Central memory CD4-positive, alpha-beta T cell (primary cell): ENCODE measurements around the gene RAX2.
"Not testable (repeated sequence)": the region's sequence is repeated elsewhere in the genome, so short reads cannot be mapped to it uniquely, and the experiment has no call there.

Source experiments
- DNase-seq: peaks from one replicate; pipeline ENCODE4 v3.0.0; 2022

Gene RAX2

DNA sequence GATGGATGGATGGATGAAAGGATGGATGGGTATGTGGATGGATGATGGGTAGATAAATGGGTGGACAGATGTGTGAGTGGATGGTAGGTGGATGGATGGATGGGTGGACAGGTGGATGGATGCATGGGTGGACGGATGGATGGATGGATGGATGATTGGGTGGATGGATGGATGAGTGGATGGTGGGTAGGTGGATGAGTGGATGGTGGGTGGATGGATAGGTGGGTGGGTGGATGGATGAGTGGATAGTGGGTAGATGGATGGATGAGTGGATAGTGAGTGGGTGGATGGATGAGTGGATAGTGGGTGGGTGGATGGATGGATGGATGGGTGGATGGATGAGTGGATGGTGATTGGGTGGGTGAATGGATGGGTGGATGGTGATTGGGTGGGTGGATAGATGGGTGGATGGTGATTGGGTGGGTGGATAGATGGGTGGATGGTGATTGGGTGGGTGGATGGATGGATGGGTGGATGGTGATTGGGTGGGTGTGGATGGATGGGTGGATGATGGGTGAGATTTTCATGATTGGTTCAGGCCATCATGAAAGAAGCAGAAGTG, 4.5 kb upstream of the RAX2 start:
- DNase-seq, result no peak

DNA sequence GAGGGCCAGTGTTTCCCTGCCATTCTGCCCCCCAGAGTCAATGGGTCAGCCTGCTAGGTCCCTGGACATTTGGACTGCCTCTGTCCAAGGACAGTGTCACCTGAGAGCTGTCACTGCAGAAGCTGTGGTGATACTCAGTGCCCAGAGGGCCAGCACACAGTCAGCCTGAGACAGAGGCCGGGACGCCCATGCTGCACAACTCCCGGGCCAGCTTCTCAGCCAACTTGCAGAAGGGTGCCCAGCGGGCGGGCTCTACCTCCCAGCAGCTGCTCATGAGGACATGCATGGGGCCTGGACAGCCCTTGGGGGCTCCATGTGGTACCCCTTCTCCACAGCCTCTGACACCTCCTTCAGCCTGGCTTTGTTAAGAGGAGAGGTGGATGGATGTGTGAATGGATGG, 3.8 kb upstream of the RAX2 start:
- DNase-seq, result no peak

DNA sequence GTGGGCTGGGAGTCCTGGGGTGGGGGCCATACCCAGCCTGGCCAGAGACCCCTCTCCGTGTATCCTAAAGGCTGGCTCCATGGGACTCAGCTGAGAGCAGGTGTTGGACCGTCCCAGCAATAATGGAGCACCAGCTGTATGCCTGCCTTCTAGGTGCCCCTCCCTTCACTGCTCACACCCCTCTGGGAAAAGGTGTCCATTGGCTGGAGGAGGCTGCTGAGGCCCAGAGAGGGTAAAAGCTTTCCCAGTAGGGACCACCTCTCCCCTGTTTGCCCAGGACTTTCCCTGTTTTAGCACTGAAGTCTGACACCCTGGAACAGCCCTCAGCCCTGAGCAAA, 3.3 kb upstream of the RAX2 start:
- no peak for DNase-seq

DNA sequence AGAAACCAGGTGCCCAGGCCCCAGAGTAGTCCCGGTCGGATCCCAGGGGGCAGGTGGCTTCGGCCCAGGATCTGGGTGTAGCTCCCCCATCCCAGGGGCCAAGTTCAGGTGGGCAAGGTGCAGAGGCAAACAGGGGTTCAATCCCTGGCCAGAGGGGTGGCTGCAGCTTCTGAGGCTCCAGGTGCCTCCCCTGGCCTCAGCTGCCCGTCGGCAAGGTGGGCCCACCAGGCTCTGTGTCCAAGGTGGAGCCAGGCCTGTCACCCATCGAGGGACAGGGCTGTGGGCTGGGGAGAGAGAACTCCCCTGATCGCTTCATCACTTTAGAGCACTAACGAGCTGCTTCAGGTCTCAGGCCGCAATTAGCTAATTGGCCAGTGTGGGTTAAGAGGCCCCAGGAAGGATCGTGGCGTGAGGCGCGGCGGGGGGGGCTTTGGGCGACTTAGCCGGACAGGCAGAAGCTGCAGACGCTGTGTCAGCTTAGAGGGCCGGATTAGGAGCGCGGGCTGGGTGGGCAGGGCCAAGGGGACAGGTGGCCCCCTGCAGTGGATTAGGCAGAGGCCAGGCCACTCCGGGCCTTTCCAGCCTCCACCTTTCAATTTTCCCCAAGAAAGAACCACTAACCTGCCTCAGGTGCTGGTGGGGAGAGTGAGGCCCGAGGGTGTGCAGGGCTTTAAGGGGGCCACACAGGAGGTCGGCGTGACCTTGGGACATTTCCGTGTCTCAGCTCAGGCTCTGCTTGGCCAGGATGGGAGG, 2.8 kb upstream of the RAX2 start:
- DNase-seq, result no peak

DNA sequence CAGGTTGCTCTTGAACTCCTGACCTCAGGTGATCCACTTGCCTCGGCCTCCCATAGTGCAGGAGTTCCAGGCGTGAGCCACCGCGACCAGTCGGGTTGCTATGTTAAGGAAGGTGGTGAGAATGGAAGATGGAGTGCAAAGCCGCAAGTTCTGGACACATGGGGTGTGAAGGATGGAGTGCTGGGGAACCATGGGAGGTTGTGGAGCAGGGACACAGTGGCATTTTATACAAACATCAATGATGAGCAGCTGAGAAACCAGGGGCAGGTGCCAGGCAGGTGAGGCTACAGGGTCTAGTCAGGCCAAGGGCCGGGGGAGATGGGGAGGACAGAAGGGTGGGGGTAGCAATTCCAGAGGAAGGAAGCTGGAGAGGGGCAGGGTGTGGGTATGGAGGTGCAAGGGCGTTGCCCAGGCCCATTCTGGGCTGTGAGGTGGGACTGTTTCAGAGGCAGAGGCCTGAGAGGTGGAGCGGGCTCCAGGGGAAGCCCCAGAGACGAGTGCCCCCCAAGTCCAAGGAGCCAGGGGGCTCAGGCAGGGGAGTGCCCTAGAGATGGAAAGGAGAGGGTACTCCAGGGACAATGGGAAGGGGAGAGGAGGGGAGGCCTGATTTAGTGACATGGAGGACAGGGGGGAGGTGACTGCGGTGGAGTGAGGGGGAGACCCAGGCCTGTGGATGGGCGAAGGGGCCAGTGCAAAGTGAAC, 1.9 kb upstream of the RAX2 start:
- no peak for DNase-seq

DNA sequence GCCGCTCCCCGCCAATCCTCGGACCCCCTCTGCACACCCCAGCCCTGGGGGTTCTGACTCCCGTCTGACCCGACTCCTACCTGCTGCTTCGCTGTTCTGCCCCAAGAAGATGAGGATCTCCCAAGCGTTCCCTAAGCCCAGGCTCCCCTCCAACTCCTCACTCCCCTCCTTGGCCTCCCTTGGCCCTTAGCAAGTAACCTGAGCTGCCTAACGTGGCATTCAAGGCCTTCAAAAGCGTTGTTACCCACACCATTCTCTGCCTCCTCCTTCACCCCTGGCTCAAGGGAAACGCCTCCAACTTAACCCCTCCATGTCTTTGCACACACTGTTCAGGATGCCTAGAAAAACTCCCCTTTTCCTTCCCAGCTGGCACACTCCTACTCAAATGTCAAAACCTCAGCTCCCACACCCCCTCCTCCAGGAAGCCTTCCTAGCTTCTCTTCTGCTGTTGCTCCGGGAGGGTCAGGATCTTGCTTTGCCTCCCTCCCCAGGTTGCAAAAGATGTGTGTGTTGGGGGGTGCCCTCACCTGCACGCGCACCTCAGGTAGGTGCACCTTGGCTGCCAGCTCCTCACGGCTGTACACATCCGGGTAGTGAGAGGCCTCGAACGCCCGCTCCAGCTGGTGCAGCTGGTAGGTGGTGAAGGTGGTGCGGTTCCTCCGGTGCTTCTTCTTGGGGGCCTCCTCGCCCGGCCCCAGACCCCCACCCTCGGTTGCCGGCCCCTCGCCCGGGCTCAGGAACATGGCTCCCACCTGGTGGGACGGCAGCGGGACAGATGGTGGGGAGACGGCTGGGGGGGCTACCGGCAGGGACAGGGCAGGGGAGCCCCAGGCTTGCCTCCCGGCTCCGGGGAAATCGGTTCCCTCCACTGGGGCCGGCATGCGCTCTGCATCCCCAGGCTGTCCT, 775 bp downstream of the RAX2 start:
- DNase-seq, result no peak

DNA sequence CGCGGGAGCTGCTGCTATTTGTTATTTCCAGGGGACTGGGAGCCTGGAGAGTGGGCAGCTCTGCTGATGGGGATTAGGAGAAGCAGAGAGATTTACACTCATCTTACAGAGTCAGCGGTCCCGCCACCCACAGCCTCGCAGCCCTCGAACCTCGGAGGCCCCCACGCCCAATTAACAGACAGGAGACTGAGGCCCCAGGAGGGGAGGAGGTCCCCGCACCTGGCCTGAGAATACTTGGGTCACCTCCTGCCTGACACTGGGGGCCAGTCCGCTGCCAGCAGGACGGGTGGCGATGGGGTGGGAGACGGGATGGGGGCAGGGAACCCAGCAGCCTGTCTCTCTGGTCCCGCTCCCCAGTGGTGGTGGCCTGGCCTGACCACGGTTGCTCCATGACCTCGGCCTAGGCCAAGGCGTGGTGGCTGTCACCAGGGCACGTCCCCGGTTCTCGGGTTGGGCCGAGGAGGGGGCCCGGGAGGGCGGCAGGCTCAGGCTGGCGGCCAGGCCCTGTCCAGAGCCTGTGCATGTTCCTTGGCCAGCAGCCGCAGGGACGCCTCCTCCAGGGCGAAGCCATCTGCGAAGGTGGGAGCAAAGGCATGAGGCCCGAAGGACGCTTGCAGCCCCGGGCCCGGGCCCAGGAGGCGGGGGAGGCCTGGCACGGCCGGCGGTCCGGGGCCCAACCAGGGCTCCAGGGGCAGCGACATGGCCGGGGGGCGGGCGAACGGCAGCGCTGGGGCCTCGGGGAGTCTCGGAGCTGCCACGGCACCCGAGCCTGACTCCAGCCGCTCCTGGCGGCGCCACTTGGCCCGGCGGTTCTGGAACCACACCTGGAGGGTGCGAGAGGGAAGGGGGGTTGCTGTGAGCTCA, 1.7 kb downstream of the RAX2 start:
- no peak for DNase-seq

DNA sequence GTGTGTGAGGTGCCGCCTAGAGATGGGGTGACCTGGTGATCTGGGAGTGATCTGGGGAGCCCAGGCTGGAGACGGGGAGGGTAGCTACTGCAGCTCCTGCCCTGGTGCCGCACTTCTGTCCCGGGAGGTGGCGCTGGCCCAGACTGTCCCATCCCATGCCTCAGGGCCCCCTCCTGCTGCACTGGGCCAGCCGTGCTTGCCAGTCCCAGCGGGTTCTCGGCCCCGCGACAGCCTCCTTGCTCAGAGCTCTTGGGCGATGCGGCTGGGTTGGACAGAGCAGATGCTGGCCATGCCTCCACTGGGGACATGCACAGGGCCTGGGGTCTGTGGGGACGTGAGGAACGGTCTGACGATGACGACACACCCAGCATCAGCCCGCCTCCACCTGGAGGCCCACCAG, 2.5 kb downstream of the RAX2 start:
- no peak for DNase-seq

DNA sequence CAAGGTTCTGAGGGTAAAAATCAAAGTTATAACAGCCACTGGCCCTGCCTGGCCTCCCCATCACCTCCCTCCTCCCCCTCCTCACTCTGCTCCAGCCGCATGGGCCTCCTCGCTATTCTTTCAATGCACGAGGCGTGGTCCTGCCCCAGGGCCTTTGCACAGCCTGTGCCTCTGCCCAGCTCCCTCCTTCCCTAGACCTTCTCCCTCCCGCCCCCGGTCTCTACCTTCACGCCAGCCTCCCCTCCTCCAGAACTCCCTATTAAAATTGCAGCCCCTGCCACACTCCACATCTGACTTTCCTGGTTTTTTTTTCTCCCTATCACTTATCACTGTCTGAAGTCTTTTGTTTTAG, 3.3 kb downstream of the RAX2 start:
- no peak for DNase-seq

DNA sequence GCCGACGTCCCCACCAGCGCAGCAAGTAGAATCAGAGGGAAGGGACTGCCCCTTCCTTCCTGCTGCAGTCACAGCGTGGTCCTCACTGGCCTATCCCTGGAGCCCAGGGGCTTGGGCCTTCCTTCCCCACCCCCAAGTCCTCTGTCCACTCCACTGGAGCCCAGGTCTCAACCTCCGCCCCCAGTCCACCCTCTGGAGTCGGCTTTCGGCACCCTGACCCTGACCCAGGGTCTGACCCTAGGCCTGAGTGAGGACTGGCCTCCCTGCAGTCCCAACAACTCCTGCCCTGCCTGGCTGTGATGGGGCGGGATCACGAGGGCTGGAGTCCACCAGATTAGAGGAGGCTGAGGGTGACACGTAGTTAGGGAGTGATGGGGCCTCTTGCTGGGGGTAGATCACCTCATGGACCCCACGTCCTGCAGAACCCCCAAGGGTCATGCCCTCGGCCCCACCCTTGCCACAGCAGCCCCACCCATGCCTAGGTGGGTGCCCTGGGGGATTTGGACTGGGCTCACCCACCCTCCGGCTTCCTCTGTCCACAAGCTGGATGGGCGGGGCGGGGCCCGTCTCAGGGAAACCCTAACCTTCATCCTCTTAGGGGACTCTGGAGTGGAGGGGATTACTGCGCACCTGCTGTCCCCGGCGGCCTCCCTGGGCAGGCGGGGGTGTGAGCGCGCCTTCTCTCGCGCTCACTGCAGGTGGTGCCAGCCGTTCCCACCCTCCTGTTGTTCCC, 3.8 kb downstream of the RAX2 start:
- no peak for DNase-seq

DNA sequence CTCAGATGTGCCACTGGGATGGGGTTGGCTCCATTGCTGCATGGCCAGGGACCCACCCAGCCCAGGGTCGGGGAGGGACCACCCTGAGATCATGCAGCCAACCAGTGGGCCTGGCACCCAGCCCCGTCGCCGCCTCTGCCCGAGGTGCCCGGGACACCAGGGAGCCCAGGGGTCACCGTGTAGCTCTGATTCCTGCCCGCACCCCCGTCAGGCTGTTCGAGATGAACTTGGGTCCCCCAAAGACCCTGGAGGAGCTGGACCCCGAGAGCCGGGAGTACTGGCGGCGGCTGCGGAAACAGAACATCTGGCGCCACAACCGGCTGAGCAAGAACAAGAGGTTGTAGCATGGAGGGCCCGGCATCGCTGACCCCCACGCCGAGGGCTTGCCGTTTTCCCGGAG, 5.0 kb downstream of the RAX2 start:
- DNase-seq, result no peak

DNA sequence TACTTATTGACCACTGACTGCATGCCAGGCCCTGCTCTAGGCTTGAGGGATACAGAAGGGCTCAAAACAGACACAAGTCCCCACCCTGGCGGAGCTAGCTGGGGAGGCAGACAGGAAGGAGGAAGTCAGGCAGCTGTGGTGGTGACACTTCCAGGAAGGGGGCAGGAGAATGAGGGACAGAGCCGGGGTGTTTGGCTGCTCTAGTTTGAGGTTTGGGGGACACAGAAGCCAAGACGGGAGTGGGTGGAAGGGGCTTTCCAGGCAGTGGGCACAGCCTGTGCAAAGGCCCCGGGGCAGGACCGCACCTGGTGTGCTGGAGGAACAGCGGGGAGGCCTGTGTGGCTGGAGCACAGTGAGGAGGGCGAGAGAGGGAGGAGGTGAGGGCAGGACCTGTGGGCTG, 5.5 kb downstream of the RAX2 start:
- no peak for DNase-seq

DNA sequence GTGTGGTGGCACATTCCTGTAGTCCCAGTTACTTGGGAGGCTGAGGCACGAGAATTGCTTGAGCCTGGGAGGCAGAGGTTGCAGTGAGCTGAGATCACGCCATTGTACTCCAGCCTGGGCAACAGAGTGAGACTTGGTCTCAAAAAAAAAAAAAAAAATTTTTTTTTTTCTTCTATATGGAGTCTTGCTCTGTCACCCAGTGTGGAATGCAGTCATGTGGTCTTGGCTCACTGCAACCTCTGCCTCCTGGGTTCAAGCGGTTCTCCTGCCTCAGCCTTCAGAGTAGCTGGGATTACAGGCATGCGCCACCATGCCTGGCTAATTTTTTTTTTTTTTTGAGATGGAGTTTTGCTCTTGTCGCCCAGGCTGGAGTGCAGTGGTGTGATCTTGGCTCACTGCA, 6.3 kb downstream of the RAX2 start:
- not testable (repeated sequence) for DNase-seq

DNA sequence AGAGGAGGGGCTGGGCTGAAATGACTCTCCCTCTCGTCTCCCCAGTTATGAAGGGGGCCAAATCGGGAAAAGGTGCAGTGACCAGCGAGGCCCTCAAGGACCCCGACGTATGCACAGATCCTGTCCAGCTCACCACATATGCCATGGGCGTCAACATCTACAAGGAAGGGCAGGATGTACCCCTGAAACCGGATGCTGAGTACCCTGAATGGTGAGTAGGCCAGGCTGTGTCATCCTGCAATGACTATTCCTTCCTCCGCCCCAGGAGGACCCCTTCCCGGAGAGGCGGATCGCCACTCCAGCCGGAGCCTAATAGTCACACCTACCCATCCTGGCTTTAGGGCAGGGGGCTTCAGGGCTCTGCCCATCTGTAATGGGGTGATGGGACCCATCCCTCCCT, 6.9 kb downstream of the RAX2 start:
- DNase-seq, result no peak

DNA sequence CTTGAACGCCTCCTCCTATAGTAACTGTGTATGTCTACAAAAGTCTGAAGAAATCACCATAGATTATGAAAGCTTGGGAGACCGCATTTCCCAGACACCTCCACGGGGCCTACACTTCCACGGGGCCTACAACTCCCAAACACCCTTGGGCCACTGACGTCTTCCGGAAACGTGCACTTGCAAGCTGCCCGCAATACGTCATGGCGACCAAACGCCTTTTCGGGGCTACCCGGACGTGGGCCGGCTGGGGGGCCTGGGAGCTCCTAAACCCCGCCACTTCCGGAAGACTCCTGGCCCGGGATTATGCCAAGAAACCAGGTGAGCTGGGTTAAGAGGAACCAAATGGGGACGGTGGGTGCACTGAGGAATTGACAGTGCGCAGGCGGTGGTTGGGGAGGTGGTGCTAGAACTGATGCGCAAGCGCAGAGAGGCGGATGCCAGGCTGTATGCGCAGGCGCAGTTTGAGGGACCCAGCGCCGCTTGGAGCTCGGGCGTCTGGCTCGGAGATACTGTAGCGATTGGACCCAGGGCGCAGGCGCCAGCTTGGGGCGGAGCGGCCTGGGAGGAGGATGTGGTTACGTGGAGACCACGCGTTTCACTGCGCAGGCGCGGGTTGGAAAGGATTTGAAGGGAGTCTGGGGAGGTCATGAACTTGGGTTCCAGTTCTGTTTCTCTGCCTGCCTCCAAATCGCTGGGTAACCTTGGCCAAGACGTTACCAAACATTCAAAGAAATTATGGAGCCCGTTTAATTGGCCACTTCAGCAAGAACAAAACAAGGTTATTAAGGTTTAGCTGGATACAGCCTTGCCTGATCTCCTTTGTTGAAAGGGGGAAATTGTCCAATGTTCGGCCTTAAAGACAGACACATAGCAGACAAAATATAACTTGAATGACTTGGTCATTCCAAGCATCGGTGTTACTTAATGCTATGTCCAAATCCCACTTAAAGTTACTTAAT, 9.2 kb downstream of the RAX2 start, which contains the start of gene MRPL54:
MRPL54 (plus strand) TSS at position 182 of the 959 bp plus-strand sequence; CDS start at position 201, 19 bp downstream.
- DNase-seq, result peak; percentile 100

DNA sequence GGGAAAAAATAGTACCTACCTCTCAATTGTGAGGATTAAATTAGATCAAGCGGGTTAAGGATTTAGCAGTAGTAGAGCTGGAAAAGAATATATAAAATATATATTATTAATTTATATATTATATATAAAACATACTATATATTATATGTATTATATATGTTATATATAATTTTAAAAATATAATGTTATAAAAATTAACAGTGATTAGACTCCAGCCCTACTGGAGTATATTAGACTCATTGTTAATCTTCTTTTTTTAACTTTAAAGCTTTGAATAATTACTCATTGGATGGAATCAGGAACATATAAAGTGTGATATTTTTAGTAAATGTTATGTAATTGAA, 9.9 kb downstream of the RAX2 start:
- no peak for DNase-seq

DNA sequence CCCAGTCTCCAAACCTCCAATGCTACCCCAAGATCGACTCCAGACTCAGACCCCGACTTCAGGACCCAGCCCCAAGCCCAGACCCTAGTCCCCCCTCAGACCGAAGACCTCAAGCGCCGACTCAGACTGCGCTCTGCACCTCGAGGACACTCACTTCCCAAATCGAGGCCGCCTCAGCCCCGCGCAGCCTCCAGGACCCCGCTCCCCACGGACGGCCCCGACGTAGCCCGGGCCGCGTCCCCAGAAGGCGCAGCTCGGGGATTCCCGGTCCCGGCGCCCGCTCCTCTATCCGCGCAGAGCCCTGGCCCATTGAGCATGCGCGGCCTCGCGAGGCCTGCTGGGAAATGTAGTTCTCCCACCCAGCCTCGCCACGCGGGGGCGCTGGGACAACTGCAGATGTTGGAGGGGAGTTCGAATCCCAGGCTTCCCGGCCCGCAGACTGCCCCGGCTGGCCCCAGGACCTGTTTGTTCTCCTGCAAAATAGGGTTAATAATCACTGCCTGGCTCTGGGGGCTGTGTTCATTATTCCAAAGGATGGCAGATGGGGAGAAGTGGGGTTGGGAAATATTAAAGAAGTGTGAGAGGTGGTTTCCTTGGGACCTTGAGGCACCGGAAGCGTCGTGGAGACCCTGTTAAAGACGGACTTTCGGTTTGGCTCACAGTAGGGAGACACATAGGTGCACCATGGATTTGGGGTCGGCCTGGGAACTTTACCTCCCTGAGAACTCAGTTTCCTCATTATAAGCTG, 10.5 kb downstream of the RAX2 start, which contains the start of gene APBA3:
APBA3 (minus strand) TSS at position 311 of the 748 bp plus-strand sequence. CDS start 1,428 bp downstream, outside the sequence.
- peak; percentile 91 for DNase-seq

DNA sequence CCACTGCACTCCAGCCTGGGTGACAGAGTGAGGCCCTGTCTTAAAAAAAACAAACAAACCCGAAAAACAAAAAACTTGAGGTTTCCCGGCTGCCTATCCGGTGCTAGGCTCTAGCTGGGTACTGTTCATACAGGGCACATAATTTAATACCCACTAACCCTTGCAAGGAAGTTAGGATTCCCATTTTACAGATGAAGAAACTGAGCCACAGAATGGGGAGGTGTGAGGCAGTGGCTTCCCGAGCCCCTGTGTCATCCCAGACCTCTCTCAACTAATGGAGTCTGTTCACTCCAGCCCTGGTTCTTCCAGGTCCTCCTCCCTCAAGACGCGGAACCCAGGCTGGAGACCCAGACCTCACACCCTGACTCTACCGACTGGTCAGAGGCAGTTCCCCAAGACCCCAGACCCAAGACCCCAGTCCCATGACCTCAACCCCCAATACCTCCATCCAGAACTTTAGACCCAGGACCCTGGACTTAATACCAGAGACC, 11.1 kb downstream of the RAX2 start:
- peak; percentile 48 for DNase-seq
